Measurements from ENCODE around the gene FAM221B.

Gene FAM221B

GRCh38 chr9:35816708-35817107 is 11.8 kb downstream of the FAM221B start:
- no peak for TF ChIP-seq CTCF (IDR thresholded peaks at IDR 0.05; ENCODE audit: control extremely low read depth, extremely low read depth, low read depth, missing control alignments)
- POLR2A ChIA-PET: no interaction called here
- no peak for DNase-seq (ENCODE audit: extremely low spot score)
- CTCF ChIA-PET: interaction anchor here (0.6 to 1.4 kb wide), 2 partner anchors 8 to 10 kb away, joined by 3 to 6 read pairs; no protein-coding TSS in a partner anchor

- TF ChIP-seq CTCF (IDR thresholded peaks at IDR 0.05; ENCODE audit: control extremely low read depth, extremely low read depth, low read depth, missing control alignments): no peak
- ChIA-PET CTCF (interaction anchor here (0.7 to 6.2 kb wide), 15 partner anchors 8 to 215 kb away, joined by 3 to 58 read pairs (median 5); partner anchors contain the start of gene RGP1), POLR2A (interaction anchor here (0.7 to 1.2 kb wide), 3 partner anchors 43 to 1980 kb away, joined by 3 to 4 read pairs (median 3); partner anchors contain the start of genes CREB3 and TLN1)
- DNase-seq (ENCODE audit: extremely low spot score): peak; percentile 95
Observed at GRCh38 chr9:35814841-35815543, 13.5 kb downstream of the FAM221B start, which contains the start of gene HINT2. HINT2 (minus strand) TSS chr9:35815042; CDS start chr9:35814979, 63 bp downstream.

GRCh38 chr9:35814106-35814840 is 14.3 kb downstream of the FAM221B start:
- peak; percentile 18 for TF ChIP-seq CTCF (IDR thresholded peaks at IDR 0.05; ENCODE audit: control extremely low read depth, extremely low read depth, low read depth, missing control alignments)
- DNase-seq (ENCODE audit: extremely low spot score): peak; percentile 48
- ChIA-PET POLR2A (interaction anchor here (1.0 to 1.2 kb wide), 2 partner anchors 44 to 82 kb away, joined by 3 to 4 read pairs; partner anchors contain the start of genes CREB3 and TLN1), CTCF (interaction anchor here (0.6 to 6.2 kb wide), 20 partner anchors 8 to 214 kb away, joined by 3 to 58 read pairs (median 4); partner anchors contain the start of genes FAM221B, RGP1 and TMEM8B)

- POLR2A ChIA-PET: interaction anchor here (1.2 kb wide), 1 partner anchor 45 kb away, joined by 3 read pairs; no protein-coding TSS in a partner anchor
- TF ChIP-seq CTCF (IDR thresholded peaks at IDR 0.05; ENCODE audit: control extremely low read depth, extremely low read depth, low read depth, missing control alignments): peak; percentile 22
- CTCF ChIA-PET: interaction anchor here (0.6 to 6.2 kb wide), 20 partner anchors 9 to 166 kb away, joined by 3 to 58 read pairs (median 6); partner anchors contain the start of genes CREB3, FAM221B, RGP1 and TLN1
- no peak for DNase-seq (ENCODE audit: extremely low spot score)
Observed at GRCh38 chr9:35813434-35814105, 15.0 kb downstream of the FAM221B start.

- no peak for TF ChIP-seq CTCF (IDR thresholded peaks at IDR 0.05; ENCODE audit: control extremely low read depth, extremely low read depth, low read depth, missing control alignments)
- DNase-seq (ENCODE audit: extremely low spot score): peak; percentile 95
- CTCF ChIA-PET: interaction anchor here (0.8 to 6.2 kb wide), 20 partner anchors 11 to 208 kb away, joined by 3 to 58 read pairs (median 4); partner anchors contain the start of genes CREB3, FAM221B, TLN1 and TMEM8B
- POLR2A ChIA-PET: no interaction called here
Observed at GRCh38 chr9:35812025-35812602, 16.4 kb downstream of the FAM221B start, which contains the start of gene SPAG8. SPAG8 (minus strand) TSS chr9:35812262; CDS start chr9:35812147, 115 bp downstream.
